ENCODE measurements around the gene FARS2.

The FARS2 gene

DNA sequence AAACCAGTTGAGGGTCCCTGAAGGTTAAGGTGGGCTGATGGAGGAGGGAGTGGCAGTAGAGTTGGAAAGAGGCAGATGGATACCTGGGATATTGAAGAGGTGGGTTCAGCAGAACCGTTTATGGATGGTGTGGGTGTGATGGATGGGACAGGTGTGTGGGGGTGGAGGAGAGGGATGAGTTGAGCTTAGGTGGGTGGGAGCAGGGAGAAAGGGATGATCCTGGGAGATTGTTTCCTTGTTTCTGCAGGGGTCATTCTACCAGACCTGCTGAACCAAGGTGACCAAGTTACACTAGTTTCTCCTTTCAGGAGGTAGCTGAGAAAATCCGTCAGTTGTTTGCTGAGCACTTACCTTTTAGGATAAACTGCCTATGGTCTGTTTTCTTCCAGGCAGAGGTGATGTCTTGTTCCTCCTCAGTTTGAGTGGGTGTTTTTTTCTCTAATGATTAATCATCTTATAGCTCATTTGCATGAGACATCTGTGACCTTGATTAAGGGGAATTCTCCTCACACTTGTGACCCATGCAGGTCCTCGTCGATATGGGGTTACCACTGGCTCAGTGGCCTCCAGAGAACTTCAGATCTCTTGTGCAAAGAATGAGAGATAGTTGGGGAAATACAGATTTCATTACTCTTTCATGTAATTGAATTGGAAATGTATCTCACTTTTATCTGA, 53.0 kb downstream of the FARS2 start:
- Histone ChIP-seq H3K27me3 (ENCODE audit: insufficient read depth, low read length, poor library complexity) (no peaks in the 10 kb centered on the region), H3K36me3 (ENCODE audit: insufficient read depth, low read length) (no peaks in the 10 kb centered on the region), H3K4me1 (ENCODE audit: insufficient read depth, low read length) (no peaks in the 10 kb centered on the region), H3K9me3 (ENCODE audit: insufficient read depth, low read length, severe bottlenecking) (no peaks in the 10 kb centered on the region), H3K4me2 (ENCODE audit: insufficient read depth, low read length) (no peak overlapping the region), H3K27ac (ENCODE audit: low read length) (no peak overlapping the region), H3K9ac (ENCODE audit: low read depth, low read length) (no peak overlapping the region), H2AFZ (ENCODE audit: low read depth, low read length) (no peak overlapping the region), H3K4me3 (ENCODE audit: low read depth in 1 of 2, low read length in 2 of 2) (no peak overlapping the region), H4K20me1 (ENCODE audit: insufficient read depth, low read length) (peaks cover 20% of the 10 kb centered on the region), H3K79me2 (ENCODE audit: insufficient read depth, low read length) (no peaks in the 10 kb centered on the region; the same call in 1 of the 2 replicates)
- DNase-seq (no peak), ATAC-seq (ENCODE audit: insufficient read depth, low read depth) (no peak)
- TF ChIP-seq, protein P1, sequence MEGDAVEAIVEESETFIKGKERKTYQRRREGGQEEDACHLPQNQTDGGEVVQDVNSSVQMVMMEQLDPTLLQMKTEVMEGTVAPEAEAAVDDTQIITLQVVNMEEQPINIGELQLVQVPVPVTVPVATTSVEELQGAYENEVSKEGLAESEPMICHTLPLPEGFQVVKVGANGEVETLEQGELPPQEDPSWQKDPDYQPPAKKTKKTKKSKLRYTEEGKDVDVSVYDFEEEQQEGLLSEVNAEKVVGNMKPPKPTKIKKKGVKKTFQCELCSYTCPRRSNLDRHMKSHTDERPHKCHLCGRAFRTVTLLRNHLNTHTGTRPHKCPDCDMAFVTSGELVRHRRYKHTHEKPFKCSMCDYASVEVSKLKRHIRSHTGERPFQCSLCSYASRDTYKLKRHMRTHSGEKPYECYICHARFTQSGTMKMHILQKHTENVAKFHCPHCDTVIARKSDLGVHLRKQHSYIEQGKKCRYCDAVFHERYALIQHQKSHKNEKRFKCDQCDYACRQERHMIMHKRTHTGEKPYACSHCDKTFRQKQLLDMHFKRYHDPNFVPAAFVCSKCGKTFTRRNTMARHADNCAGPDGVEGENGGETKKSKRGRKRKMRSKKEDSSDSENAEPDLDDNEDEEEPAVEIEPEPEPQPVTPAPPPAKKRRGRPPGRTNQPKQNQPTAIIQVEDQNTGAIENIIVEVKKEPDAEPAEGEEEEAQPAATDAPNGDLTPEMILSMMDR (IDR thresholded peaks at IDR 0.05; ENCODE audit: borderline replicate concordance, extremely low read depth, low read length, poor library complexity, severe bottlenecking), result no peak
- TF ChIP-seq EZH2 (IDR thresholded peaks at IDR 0.05; ENCODE audit: borderline replicate concordance, low read depth, low read length, severe bottlenecking), result no peak

DNA sequence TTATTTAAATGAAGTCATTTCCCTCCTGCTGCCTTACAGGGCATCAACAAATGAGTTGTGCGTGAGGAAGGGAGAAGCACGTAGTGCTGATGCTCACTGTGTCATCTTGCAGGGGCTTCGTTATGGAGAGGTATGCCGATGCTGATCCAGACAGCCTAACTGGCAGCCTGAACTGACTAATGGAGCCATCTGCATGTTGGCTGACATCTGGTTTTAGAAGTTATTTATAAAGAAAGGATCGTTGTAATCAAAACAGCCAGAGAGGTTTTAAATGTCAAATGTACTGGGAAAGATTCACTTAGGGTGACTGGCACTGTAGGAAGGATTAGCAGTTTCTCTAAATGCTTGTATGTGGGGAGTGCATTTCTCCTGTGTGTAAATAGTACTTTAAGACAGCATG, 54.6 kb downstream of the FARS2 start:
- Histone ChIP-seq H3K9ac (ENCODE audit: low read depth, low read length) (no peak overlapping the region), H2AFZ (ENCODE audit: low read depth, low read length) (no peak overlapping the region), H3K27ac (ENCODE audit: low read length) (no peak overlapping the region), H4K20me1 (ENCODE audit: insufficient read depth, low read length) (peaks cover 26% of the 10 kb centered on the region), H3K79me2 (ENCODE audit: insufficient read depth, low read length) (no peaks in the 10 kb centered on the region; the same call in 1 of the 2 replicates), H3K27me3 (ENCODE audit: insufficient read depth, low read length, poor library complexity) (no peaks in the 10 kb centered on the region), H3K4me1 (ENCODE audit: insufficient read depth, low read length) (no peaks in the 10 kb centered on the region), H3K36me3 (ENCODE audit: insufficient read depth, low read length) (no peaks in the 10 kb centered on the region), H3K9me3 (ENCODE audit: insufficient read depth, low read length, severe bottlenecking) (no peaks in the 10 kb centered on the region), H3K4me3 (ENCODE audit: low read depth in 1 of 2, low read length in 2 of 2) (no peak overlapping the region), H3K4me2 (ENCODE audit: insufficient read depth, low read length) (no peak overlapping the region)
- TF ChIP-seq, protein P1 (IDR thresholded peaks at IDR 0.05; ENCODE audit: borderline replicate concordance, extremely low read depth, low read length, poor library complexity, severe bottlenecking), result no peak
- no peak for TF ChIP-seq EZH2 (IDR thresholded peaks at IDR 0.05; ENCODE audit: borderline replicate concordance, low read depth, low read length, severe bottlenecking)
- no peak for DNase-seq
- ATAC-seq (ENCODE audit: insufficient read depth, low read depth), result no peak

DNA sequence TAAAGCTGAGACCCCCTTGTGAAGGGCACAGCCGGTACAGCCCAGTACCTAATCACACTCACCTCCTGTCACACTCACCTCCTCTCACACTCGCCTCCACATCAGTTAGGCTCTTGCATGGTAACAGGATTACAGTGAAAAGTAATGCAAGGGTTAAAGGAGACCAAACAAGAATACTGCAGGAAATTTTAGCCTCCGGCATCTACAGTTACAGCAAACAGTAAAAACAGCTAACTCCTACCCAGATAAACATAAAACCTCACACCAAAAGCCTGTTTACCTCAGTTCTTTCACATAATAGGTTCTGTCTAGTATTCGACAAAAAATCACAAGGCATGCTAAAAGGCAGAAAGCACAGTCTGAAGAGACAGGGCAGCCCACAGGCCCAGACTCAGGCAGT, 55.6 kb downstream of the FARS2 start:
- no peaks in the 10 kb centered on the region for H3K4me1 ChIP-seq (ENCODE audit: insufficient read depth, low read length)
- no peak overlapping the region for H2AFZ ChIP-seq (ENCODE audit: low read depth, low read length)
- H3K4me3 ChIP-seq (ENCODE audit: low read depth in 1 of 2, low read length in 2 of 2), result no peak overlapping the region
- DNase-seq (no peak), ATAC-seq (ENCODE audit: insufficient read depth, low read depth) (no peak)
- H3K9me3 ChIP-seq (ENCODE audit: insufficient read depth, low read length, severe bottlenecking), result no peaks in the 10 kb centered on the region
- H3K79me2 ChIP-seq (ENCODE audit: insufficient read depth, low read length), result no peaks in the 10 kb centered on the region; the same call in 1 of the 2 replicates
- peaks cover 26% of the 10 kb centered on the region for H4K20me1 ChIP-seq (ENCODE audit: insufficient read depth, low read length)
- no peak overlapping the region for H3K27ac ChIP-seq (ENCODE audit: low read length)
- H3K4me2 ChIP-seq (ENCODE audit: insufficient read depth, low read length), result no peak overlapping the region
- no peak overlapping the region for H3K9ac ChIP-seq (ENCODE audit: low read depth, low read length)
- H3K27me3 ChIP-seq (ENCODE audit: insufficient read depth, low read length, poor library complexity), result no peaks in the 10 kb centered on the region
- no peaks in the 10 kb centered on the region for H3K36me3 ChIP-seq (ENCODE audit: insufficient read depth, low read length)
- TF ChIP-seq, protein P1 (IDR thresholded peaks at IDR 0.05; ENCODE audit: borderline replicate concordance, extremely low read depth, low read length, poor library complexity, severe bottlenecking), result no peak
- TF ChIP-seq EZH2 (IDR thresholded peaks at IDR 0.05; ENCODE audit: borderline replicate concordance, low read depth, low read length, severe bottlenecking), result no peak
